GM18517 (cell line): ENCODE measurements around the gene SYCN.

Experiments
- ATAC-seq: cut with Tn5 transposase; IDR thresholded peaks from one replicate; pipeline ENCODE4 v1.9.1; 2021; ENCODE audit warnings: mild to moderate bottlenecking, moderate library complexity; ENCODE audit not compliant: unreplicated experiment

Gene SYCN

GRCh38 chr19:39173502-39173991 is 30.5 kb downstream of the SYCN start:
- ATAC-seq = no peak

GRCh38 chr19:39172700-39173501 is 31.2 kb downstream of the SYCN start:
- no peak for ATAC-seq

- no peak for ATAC-seq
These were observed 32.3 kb downstream of the SYCN start for GRCh38 chr19:39171479-39172465.

GRCh38 chr19:39170386-39171231 is 33.5 kb downstream of the SYCN start:
- no peak for ATAC-seq

- ATAC-seq = no peak
These were observed 34.8 kb downstream of the SYCN start for GRCh38 chr19:39169143-39169810.

GRCh38 chr19:39168258-39169142 is 35.6 kb downstream of the SYCN start:
- ATAC-seq = no peak

GRCh38 chr19:39167461-39168257 is 36.4 kb downstream of the SYCN start:
- ATAC-seq = no peak

- no peak for ATAC-seq
These were observed 37.3 kb downstream of the SYCN start for GRCh38 chr19:39166571-39167391.

- no peak for ATAC-seq
These were observed 38.2 kb downstream of the SYCN start for GRCh38 chr19:39165857-39166256.

GRCh38 chr19:39164289-39164688 is 39.8 kb downstream of the SYCN start:
- no peak for ATAC-seq

- ATAC-seq = no peak
These were observed 40.4 kb downstream of the SYCN start for GRCh38 chr19:39163621-39164020.

GRCh38 chr19:39162441-39163043 is 41.5 kb downstream of the SYCN start:
- ATAC-seq = no peak

- ATAC-seq = no peak
These were observed 43.0 kb downstream of the SYCN start for GRCh38 chr19:39160889-39161672.

- no peak for ATAC-seq
These were observed 43.6 kb downstream of the SYCN start for GRCh38 chr19:39160523-39160861.

- ATAC-seq = no peak
These were observed 45.3 kb downstream of the SYCN start for GRCh38 chr19:39158646-39159260.

GRCh38 chr19:39157997-39158389 is 46.1 kb downstream of the SYCN start:
- no peak for ATAC-seq
